GM18861 (cell line): Measurements from ENCODE around the gene EPHA7.

Experiments used
- ATAC-seq: cut with Tn5 transposase; IDR thresholded peaks from one replicate; pipeline ENCODE4 v1.9.1; 2021; ENCODE audit not compliant: unreplicated experiment

Gene EPHA7

DNA sequence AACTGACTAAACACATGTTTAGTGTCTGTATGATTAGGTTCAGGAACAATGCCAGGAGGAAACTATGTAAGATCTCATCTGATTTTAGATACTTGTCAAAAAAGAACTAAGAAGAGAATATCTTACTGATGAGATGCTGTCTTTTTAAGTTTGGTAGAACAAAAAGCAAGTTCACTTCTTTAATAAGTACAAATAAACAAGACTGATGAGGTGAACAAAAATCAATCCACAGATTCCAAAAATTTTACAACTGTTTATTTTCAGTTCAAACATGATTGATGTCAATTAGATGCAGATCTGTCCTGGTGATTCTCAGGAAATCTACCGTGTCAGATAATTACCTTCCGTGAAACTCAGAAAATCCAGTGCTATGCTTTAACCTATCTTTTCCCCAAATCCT lies 24.9 kb downstream of the EPHA7 start:
- no peak for ATAC-seq

GRCh38 chr6:93393554-93394074 lies 25.7 kb downstream of the EPHA7 start:
- ATAC-seq = no peak

- no peak for ATAC-seq
These were observed 26.6 kb downstream of the EPHA7 start for GRCh38 chr6:93392797-93393196.

- no peak for ATAC-seq
These were observed 27.4 kb downstream of the EPHA7 start for GRCh38 chr6:93391965-93392364.

DNA sequence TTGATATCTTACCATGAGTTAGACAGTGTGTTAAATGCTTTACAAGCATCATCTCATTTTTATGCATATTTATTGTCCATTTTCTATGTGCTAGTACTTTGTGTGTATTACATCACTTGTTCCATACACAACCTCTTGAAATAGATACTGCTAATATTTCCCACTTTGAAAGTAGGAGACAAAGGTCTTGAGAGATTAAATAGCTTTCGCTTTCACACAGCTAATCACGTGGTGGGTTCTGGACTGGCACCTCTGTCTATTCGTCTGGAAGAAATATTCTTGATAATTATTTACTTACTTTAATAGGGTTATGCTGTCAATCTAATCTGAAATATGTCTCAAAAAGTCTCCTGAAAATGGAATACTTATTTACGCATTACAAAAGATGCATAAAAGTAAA lies 30.2 kb downstream of the EPHA7 start:
- no peak for ATAC-seq

- ATAC-seq = no peak
These were observed 31.3 kb downstream of the EPHA7 start for GRCh38 chr6:93388070-93388469.

GRCh38 chr6:93376026-93376540 lies 43.3 kb downstream of the EPHA7 start:
- no peak for ATAC-seq

DNA sequence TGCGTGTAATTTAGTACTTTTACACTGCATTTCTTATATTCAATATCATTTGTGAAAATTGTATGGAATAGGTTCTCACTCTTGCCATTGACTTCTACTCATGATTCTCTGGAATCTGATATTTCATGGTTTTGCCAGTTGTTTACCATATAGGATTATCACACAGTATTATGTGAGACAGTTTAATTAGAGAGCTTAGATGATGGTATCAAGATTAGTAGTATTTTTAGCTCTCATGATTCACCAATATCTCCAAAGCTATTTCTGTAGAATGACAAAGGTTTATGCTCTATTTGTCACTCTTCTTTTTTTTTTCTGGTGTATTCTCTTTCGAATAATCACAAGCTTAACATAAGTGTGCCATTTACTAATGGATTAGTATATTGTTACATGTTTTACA lies 45.9 kb downstream of the EPHA7 start:
- no peak for ATAC-seq

GRCh38 chr6:93371756-93372155 lies 47.6 kb downstream of the EPHA7 start:
- ATAC-seq = no peak

- ATAC-seq = no peak
These were observed 49.7 kb downstream of the EPHA7 start for GRCh38 chr6:93369586-93370134.

DNA sequence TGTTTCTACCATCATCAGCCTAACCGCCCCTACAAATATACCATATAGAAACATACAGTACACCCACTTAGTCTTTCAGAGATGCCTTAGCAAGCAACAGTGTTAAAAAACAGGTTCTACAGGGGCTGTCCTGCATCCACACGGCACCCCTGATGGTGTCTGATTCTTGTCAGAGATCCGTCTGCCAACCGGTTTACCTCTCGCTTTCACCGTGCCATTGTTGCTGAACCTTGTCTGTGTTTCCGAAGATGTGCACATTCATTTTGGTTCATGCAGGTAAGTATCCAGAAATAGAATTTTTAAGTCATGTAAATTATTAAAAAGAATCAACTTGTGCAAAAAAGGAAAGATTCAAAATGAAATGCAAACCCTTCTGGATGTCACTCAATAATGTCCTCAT lies 52.9 kb downstream of the EPHA7 start:
- ATAC-seq = no peak

- no peak for ATAC-seq
These were observed 53.9 kb downstream of the EPHA7 start for GRCh38 chr6:93365445-93365844.

- no peak for ATAC-seq
These were observed 60.9 kb downstream of the EPHA7 start for GRCh38 chr6:93358435-93358834.

- no peak for ATAC-seq
These were observed 66.8 kb downstream of the EPHA7 start for GRCh38 chr6:93352604-93353003.

GRCh38 chr6:93351222-93351621 lies 68.1 kb downstream of the EPHA7 start:
- no peak for ATAC-seq

- no peak for ATAC-seq
These were observed 68.6 kb downstream of the EPHA7 start for GRCh38 chr6:93350774-93351173.

DNA sequence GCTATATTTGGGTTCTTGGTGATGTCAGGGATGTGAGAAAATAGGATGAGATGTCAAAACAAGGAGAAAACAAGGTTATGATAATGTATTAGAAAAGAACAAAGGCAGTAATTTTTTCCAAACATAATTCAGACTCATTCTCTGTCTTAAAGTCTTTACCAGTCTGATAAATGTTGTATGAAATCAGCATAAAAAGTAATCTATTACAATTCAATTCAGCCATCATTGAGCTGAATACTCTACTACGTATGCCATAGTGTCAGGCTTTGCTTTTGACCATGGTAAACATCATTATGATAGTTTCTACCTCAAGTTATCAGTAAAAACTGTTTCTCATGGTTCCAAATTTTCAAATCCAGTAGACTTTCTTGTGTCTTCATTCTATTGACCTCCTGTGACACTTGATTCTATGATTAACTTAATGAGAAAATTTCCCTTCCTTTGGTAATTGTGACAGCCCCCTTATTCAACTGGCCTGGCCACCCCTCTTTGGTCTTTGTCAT lies 75.0 kb downstream of the EPHA7 start:
- no peak for ATAC-seq

DNA sequence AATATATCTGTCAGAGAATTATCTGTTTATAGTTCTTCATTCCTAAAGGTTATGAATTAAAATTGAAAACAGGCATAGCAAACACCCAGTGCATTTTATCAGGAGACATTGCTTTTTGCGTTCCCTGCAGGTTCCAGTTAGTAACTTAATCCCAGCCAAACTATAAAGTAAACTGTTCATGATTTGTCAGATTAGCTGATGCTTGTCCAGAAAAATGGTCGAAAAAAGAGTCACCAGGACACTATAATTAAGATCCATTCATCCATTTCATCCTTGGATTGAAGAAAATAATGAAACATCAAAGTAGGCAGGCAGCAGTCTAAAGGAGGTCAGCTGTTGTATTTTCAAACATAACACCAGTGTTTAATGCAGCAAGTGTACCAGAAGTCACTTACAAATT lies 75.9 kb downstream of the EPHA7 start:
- no peak for ATAC-seq

DNA sequence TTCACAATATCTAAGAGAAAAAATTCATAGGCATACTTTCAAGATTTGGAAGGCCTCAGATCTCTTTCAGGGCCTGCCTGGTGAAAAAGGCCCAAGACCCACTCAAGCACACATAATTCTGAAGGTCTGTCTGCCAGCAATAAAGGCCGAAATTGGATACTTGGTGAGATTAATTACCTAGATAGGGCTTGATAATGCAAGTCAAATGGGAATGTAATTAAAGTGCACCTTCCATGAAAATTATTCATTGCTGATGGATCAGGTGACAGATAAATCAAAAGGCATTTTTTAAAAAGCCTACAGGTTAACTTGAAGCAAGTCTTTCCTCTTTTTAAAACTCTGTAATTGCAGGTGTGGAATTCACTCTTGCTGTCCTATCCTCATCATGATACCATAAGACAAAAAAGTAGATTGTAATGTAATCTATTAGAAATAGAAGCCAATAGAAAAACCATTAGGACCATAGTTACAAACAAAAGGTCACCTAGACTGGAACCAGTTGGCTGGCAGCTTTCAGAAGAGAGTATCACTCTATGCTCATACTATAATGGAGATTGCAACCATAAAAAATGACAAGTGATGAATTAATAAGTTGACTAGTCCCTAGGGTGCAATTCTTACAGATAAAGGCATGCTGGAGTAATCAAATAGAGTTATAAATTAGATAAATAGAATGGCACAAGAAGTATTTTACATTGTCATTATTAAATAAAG lies 77.3 kb downstream of the EPHA7 start:
- ATAC-seq = no peak

DNA sequence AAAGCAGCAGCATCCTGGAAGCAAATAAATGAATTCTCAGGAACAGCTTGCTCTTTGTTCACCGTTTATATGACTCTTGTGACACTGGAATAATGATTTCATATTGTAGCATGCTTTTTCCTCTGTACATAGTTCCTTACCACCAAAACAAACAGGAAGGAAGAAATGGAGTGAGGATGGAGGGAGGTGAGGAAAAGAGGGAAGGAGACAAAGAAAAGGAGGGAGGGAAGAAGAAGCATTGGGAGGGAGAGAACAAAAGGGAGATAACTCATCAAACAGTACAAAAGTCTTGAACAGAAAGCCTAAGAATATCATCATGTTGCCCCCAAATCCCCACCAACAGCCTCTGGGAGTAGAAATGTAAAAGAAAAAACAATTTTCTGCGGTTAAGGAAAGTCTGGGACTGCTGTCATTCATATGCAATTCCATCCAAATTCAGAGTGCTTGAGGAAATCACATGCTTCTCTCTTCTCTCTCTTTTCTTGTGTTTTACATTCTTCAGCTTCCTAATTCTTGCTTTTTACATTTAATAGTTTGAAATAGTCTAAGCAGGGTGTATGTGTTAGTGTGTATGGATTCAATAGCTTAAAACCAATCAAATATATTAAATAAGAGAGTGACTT lies 81.5 kb downstream of the EPHA7 start:
- ATAC-seq = no peak

GRCh38 chr6:93337014-93337413 lies 82.3 kb downstream of the EPHA7 start:
- ATAC-seq = no peak
